ENCODE data around the gene ARHGEF3.
"Not testable (repeated sequence)": the region's sequence is repeated elsewhere in the genome, so short reads cannot be mapped to it uniquely, and the experiment has no call there.

The ARHGEF3 gene

GRCh38 chr3:56769116-56769707 is 32.5 kb downstream of the ARHGEF3 start:
- DNase-seq, result no peak

GRCh38 chr3:56764904-56765547 is 36.7 kb downstream of the ARHGEF3 start:
- no peak for DNase-seq

- no peak for DNase-seq
These were observed 37.6 kb downstream of the ARHGEF3 start for GRCh38 chr3:56764184-56764583.

- DNase-seq, result no peak
These were observed 38.5 kb downstream of the ARHGEF3 start for GRCh38 chr3:56763233-56763632.

GRCh38 chr3:56762718-56763117 is 39.0 kb downstream of the ARHGEF3 start:
- DNase-seq, result no peak

GRCh38 chr3:56761887-56762651 is 39.7 kb downstream of the ARHGEF3 start:
- no peak for DNase-seq

- DNase-seq, result no peak
These were observed 40.7 kb downstream of the ARHGEF3 start for GRCh38 chr3:56761023-56761422.

GRCh38 chr3:56759532-56759931 is 42.2 kb downstream of the ARHGEF3 start:
- no peak for DNase-seq

- no peak for DNase-seq
These were observed 43.2 kb downstream of the ARHGEF3 start for GRCh38 chr3:56758539-56758981.

GRCh38 chr3:56758042-56758441 is 43.7 kb downstream of the ARHGEF3 start:
- not testable (repeated sequence) for DNase-seq

- no peak for DNase-seq
These were observed 46.9 kb downstream of the ARHGEF3 start for GRCh38 chr3:56754741-56755417.

- DNase-seq, result no peak
These were observed 48.4 kb downstream of the ARHGEF3 start for GRCh38 chr3:56753206-56753820.

GRCh38 chr3:56751056-56751707 is 50.6 kb downstream of the ARHGEF3 start:
- no peak for DNase-seq

- no peak for DNase-seq
These were observed 53.0 kb downstream of the ARHGEF3 start for GRCh38 chr3:56748663-56749231.

- no peak for DNase-seq
These were observed 54.6 kb downstream of the ARHGEF3 start for GRCh38 chr3:56747150-56747549.

- no peak for DNase-seq
These were observed 57.7 kb downstream of the ARHGEF3 start for GRCh38 chr3:56744016-56744415.

GRCh38 chr3:56742887-56743286 is 58.9 kb downstream of the ARHGEF3 start:
- DNase-seq, result no peak

GRCh38 chr3:56739036-56739435 is 62.7 kb downstream of the ARHGEF3 start:
- DNase-seq, result no peak

GRCh38 chr3:56737006-56737405 is 64.7 kb downstream of the ARHGEF3 start:
- no peak for DNase-seq

- no peak for DNase-seq
These were observed 69.6 kb downstream of the ARHGEF3 start for GRCh38 chr3:56732109-56732508.

- DNase-seq, result no peak
These were observed 76.6 kb downstream of the ARHGEF3 start for GRCh38 chr3:56725175-56725574.

- DNase-seq, result no peak
These were observed 77.1 kb downstream of the ARHGEF3 start for GRCh38 chr3:56724676-56725075.

Data from RPMI8226 (cell line).